ENCODE data around the gene IFNA4.
"Not testable (repeated sequence)": the region's sequence is repeated elsewhere in the genome, so short reads cannot be mapped to it uniquely, and the experiment has no call there.

IFNA4 gene

DNA sequence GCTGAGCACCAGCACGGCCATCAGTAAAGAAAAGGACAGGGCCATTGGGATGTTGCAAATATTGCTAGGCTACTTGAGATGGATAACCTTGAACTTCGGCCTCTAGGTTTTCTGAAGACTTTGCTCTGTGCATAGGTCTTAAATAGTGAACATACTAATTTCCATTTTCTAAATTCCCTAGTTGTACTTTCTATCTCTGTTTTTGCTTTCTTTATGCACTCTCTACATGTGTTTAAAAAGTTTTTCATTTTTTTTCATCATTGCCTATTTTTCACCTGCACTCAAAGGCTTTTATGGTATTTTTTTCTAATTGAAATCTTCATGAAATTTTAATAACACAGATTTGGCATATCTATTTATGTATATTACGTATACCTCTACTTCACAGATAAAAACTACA is at the start of gene IFNA4:
IFNA4 (minus strand) TSS at position 101 of the 400 bp plus-strand sequence; CDS start at position 45, 56 bp downstream.
- not testable (repeated sequence) for H3K4me3 ChIP-seq (ENCODE audit: low read depth, low read length); DNase-seq (ENCODE audit: low read depth)

DNA sequence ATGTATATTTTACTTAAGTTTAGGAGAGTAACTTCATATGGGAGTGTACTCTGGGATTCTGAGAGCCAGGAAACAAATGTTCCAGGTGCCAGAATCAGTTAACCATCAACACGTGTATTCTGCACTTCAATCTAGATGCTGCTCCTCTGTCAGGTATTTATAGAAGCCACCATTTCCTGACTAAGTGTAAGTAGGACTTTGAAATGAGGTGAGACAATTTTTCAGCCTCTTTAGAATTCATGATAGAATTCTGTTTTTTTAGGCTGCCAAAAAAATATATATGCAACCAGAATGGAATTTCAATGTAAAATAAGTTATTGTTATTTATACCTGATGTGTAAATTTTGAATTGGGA is 49.0 kb upstream of the IFNA4 start:
- DNase-seq (ENCODE audit: low read depth); H3K4me3 ChIP-seq (ENCODE audit: low read depth, low read length): not testable (repeated sequence)

- peak; percentile 69 for DNase-seq (ENCODE audit: low read depth)
- TF ChIP-seq, protein P1, sequence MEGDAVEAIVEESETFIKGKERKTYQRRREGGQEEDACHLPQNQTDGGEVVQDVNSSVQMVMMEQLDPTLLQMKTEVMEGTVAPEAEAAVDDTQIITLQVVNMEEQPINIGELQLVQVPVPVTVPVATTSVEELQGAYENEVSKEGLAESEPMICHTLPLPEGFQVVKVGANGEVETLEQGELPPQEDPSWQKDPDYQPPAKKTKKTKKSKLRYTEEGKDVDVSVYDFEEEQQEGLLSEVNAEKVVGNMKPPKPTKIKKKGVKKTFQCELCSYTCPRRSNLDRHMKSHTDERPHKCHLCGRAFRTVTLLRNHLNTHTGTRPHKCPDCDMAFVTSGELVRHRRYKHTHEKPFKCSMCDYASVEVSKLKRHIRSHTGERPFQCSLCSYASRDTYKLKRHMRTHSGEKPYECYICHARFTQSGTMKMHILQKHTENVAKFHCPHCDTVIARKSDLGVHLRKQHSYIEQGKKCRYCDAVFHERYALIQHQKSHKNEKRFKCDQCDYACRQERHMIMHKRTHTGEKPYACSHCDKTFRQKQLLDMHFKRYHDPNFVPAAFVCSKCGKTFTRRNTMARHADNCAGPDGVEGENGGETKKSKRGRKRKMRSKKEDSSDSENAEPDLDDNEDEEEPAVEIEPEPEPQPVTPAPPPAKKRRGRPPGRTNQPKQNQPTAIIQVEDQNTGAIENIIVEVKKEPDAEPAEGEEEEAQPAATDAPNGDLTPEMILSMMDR (IDR thresholded peaks at IDR 0.05; ENCODE audit: insufficient read depth, low read depth, low read length, missing control alignments): peak; percentile 57
- not testable (repeated sequence) for H3K4me3 ChIP-seq (ENCODE audit: low read depth, low read length)
These were observed 48.3 kb upstream of the IFNA4 start for GRCh38 chr9:21235468-21236359.

GRCh38 chr9:21234153-21234687 is 46.8 kb upstream of the IFNA4 start:
- TF ChIP-seq, protein P1 (IDR thresholded peaks at IDR 0.05; ENCODE audit: insufficient read depth, low read depth, low read length, missing control alignments): no peak
- H3K4me3 ChIP-seq (ENCODE audit: low read depth, low read length): no peak overlapping the region
- DNase-seq (ENCODE audit: low read depth): no peak

DNA sequence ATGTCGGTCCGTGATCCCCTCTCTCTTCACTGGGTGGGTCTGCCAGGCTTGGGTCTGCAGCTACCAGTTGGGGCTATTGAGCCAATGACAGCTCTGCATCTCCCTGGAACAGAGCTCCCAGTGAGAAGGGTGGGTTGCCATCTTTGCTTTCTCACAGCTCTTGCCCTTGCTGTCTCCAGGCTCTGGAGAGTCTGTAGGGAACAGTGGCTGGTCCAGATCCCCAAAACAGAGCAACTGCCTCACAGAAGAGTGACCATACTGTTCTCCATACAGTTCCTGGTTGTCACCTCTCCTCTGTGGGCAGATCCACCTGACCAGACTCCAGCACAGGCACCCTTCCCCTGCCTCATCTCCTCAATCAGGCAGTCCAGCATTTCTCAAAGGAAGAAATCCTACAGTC is 45.9 kb upstream of the IFNA4 start:
- no peak overlapping the region for H3K4me3 ChIP-seq (ENCODE audit: low read depth, low read length)
- no peak for DNase-seq (ENCODE audit: low read depth)
- TF ChIP-seq, protein P1 (IDR thresholded peaks at IDR 0.05; ENCODE audit: insufficient read depth, low read depth, low read length, missing control alignments): no peak

DNA sequence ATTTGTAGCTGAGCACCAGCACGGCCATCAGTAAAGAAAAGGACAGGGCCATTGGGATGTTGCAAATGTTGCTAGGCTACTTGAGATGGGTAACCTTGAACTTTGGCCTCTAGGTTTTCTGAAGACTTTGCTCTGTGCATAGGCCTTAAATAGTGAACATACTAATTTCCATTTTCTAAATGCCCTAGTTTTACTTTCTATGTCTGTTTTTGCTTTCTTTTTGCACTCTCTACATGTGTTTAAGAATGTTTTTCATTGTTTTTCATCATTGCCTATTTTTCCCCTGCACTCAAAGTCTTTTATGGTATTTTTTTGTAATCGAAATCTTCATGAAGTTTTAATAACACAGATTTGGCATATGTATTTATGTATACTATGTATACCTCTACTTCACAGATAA is 40.7 kb upstream of the IFNA4 start, which contains the start of gene IFNA17:
IFNA17 (minus strand) TSS at position 101 of the 400 bp plus-strand sequence; CDS start at position 52, 49 bp downstream.
- no peak for DNase-seq (ENCODE audit: low read depth)
- TF ChIP-seq, protein P1 (IDR thresholded peaks at IDR 0.05; ENCODE audit: insufficient read depth, low read depth, low read length, missing control alignments): no peak
- no peak within 1 kb of the TSS for H3K4me3 ChIP-seq (ENCODE audit: low read depth, low read length)

GRCh38 chr9:21217211-21217610 is 29.8 kb upstream of the IFNA4 start, which contains the start of gene IFNA16:
Gene IFNA16 (minus strand): TSS chr9:21217311. CDS start chr9:21217305, 6 bp downstream.
- not testable (repeated sequence) for DNase-seq (ENCODE audit: low read depth); H3K4me3 ChIP-seq (ENCODE audit: low read depth, low read length)

- TF ChIP-seq, protein P1 (IDR thresholded peaks at IDR 0.05; ENCODE audit: insufficient read depth, low read depth, low read length, missing control alignments): peak; percentile 55
- DNase-seq (ENCODE audit: low read depth): peak; percentile 34
- H3K4me3 ChIP-seq (ENCODE audit: low read depth, low read length): not testable (repeated sequence)
These were observed 26.3 kb upstream of the IFNA4 start for GRCh38 chr9:21213411-21214326.

DNA sequence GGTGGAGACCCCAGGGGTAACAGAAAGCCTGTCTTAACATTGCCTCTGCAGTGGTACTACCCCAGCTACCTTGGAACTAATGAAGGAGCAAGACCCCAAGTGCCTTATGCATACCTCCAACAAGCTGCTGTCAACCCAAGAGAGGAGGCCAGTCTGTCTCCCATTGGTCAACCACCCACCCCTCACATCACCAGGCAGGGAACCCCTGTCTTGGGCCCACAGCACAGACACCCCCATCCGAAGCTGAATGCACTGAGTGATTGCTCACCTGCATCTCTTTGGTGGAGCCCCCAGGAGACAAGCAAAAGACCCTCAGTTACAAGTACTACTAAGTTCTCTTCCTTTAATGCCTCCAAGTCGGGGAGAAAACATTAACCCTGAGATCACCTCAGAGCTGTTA is 24.8 kb upstream of the IFNA4 start:
- DNase-seq (ENCODE audit: low read depth); H3K4me3 ChIP-seq (ENCODE audit: low read depth, low read length): not testable (repeated sequence)

- DNase-seq (ENCODE audit: low read depth); H3K4me3 ChIP-seq (ENCODE audit: low read depth, low read length): not testable (repeated sequence)
These were observed 23.4 kb upstream of the IFNA4 start for GRCh38 chr9:21210782-21211181.

Data from GM12865 (cell line).